GM21723 (cell line): ENCODE results near the gene NRTN.
"Not testable (repeated sequence)": the region's sequence is repeated elsewhere in the genome, so short reads cannot be mapped to it uniquely, and the experiment has no call there.

Experiments used
- ATAC-seq: cut with Tn5 transposase; IDR thresholded peaks from one replicate; pipeline ENCODE4 v1.9.1; 2021; ENCODE audit warnings: mild to moderate bottlenecking, moderate library complexity; ENCODE audit not compliant: unreplicated experiment

Gene NRTN

DNA sequence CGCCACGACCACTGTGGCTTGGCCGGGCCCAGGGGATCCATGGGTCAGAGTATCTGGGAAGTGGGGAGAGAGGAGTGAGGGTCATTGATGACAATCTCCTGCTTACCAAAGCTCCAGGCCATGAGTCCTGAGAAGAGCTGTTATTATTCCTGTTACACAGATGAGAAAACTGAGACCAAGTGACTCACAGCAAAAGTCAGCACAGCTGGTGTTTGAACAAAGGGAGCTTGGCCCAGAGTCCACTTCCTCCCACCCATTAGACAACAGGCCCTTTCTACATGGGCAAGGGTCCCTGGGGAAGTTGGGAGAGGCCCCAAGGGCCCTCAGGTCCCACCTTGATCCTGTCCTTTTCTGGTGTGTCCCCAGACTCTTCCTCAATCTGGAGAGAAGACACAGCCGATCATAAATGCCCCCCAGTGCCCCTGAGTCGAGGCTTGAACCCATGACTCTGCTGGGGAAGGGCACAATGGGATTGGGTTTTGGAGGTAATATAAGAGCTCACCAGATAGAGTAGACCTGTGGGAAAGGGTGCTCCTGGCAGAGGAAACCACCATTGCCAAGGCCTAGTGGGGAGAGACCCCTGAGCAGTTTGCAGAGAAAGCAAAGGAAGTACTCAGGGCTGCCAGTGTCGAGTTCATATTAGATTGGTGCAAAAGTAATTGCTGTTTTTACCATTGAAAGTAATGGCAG, 27.8 kb downstream of the NRTN start:
- ATAC-seq: no peak

DNA sequence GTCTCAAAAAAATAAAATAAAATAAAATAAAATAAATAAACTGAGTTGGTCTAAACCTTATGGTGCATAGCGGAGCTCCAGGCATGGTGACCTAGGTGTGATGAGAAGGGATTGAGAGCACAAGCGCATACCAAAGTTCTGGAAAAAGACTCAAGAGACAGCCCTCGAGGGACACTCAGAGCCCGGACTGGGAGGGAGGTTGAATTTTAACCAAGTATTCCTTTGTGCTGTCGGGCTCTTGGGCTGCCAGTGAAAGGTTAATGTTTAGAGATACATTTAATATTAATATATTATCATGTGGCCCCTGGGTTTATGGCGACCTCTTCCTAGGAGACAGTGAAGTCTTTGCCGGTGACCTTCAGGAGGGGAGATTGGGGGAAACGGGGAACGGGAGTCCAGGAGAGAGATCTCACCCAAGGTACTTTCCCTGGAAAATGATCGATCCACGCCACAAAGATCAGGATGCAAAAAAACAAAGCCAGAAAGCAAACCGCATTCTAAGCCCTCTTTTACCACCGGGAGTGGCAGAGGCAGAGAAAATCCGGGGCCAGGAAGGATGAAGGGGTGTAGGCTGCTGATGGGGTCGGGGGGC, 33.0 kb downstream of the NRTN start:
- ATAC-seq: no peak

GRCh38 chr19:5838353-5839064, 33.6 kb downstream of the NRTN start:
- no peak for ATAC-seq

DNA sequence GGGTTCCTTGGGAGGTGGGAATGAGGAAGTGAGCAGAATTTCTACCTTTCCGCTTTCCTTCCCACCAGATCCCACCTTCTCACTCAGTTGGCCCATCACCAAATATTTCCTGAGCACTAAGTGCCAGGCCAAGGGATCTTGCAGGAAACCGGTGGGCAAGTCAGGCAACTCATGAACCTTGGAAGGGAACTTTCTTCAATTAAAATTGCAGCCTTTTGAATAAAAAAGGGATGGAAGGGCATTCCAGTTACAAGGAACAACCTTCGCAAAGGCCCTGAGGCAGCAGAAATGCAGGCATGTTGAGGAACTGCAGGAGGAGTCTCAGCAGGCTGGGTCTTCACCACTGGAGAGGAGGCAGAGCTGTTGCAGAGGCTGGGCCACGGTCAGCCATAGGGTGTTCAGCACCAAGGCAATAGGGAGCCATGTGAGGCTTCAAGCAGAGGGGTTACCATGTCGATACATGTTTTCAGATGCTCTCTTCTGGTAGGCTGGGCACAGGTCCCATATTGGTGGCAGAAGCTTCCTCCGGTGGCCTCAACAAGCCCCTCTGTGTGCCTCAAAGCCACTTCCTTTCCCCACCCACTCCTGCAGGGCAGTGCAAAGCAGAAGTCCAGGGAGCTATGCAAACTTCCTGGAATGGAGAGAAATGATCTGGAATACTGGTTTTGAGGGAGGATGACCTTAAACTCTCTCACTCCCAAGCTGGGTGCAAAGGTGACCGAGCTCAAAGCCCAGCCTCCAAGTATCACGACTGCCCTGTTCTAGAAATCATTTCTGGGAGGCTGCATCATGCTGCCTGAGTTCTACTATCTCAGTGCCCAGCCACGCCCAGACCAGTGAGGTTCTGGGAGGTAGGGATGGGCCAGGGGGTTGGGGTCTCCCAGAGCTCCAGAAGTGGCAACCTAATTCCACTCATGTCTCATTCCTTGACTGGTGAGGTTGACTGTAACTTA, 34.5 kb downstream of the NRTN start, which contains the start of gene FUT6:
Gene FUT6, minus strand, starts transcription at position 638 of the 953 bp plus-strand sequence. CDS start 7,135 bp downstream, outside the sequence.
- no peak for ATAC-seq

GRCh38 chr19:5841735-5842111, 36.9 kb downstream of the NRTN start:
- ATAC-seq: not testable (repeated sequence)

GRCh38 chr19:5843295-5843927, 38.5 kb downstream of the NRTN start:
- no peak for ATAC-seq

GRCh38 chr19:5844456-5845433, 39.9 kb downstream of the NRTN start:
- ATAC-seq: no peak

GRCh38 chr19:5847846-5848245, 43.0 kb downstream of the NRTN start:
- not testable (repeated sequence) for ATAC-seq

GRCh38 chr19:5848621-5849020, 43.8 kb downstream of the NRTN start:
- ATAC-seq: not testable (repeated sequence)

- ATAC-seq: no peak
Observed at GRCh38 chr19:5850189-5850588, 45.3 kb downstream of the NRTN start.

DNA sequence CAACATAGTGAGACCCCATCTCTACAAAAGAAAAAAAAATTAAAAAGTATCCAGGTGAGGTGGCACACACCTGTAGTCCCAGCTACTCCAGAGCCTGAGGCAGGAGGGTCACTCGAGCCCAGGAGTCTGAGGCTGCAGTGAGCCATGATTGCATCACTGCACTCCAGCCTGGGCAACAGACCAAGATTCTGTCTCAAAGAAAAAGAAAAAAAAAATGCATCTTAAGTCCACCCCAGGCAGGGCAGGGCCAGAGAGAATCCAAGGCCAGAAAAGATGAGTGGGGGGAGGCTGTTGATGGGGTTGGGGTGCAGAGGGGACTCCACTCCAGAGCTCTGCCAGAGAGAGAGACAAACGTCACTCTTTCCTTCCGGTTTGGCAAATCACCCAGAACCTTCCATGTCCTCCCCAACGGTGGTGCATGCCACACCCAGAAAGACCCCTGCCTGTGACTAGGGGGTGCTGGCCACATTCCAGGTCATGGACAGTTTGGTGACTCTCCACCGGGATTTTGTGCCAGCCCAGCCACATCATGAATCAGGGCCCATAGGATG, 46.0 kb downstream of the NRTN start:
- no peak for ATAC-seq

DNA sequence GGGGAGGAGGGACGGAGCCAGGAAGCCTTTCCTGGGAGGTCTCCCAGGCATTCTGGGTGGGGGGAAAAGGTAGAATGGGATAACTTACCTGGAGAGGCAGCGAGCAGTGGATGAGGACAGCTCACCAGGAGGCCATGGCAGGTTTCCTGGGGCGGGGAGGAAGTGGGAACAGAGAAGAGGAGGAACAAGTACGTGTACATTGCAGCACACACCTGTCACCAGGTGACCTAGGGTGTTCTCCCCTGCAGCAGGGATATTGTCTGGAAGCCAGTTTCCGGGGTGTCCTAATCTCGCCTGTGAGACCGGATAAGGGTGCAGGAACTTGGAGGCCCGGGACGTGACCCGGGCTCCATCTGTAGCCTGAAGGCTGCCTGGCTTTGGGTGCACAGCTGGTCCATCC, 46.4 kb downstream of the NRTN start, which contains the start of gene FUT3:
Gene FUT3, minus strand, starts transcription at position 148 of the 400 bp plus-strand sequence.
- no peak for ATAC-seq

DNA sequence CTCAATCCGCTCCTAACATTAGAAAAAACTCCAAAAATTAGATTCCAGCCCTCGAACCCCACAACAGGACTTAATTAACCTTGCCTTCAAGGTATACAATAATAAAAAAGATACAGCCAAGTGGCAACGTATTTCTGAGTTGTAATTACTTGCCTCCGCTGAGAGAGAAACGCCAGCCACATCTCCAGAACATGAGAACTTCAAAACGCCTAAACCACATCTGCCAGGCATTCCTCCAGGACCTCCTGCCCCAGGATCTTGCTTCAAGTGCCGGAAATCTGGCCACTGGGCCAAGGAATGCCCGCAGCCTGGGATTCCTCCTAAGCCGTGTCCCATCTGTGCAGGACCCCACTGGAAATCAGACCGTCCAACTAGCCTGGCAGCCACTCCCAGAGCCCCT, 49.3 kb downstream of the NRTN start:
- not testable (repeated sequence) for ATAC-seq

DNA sequence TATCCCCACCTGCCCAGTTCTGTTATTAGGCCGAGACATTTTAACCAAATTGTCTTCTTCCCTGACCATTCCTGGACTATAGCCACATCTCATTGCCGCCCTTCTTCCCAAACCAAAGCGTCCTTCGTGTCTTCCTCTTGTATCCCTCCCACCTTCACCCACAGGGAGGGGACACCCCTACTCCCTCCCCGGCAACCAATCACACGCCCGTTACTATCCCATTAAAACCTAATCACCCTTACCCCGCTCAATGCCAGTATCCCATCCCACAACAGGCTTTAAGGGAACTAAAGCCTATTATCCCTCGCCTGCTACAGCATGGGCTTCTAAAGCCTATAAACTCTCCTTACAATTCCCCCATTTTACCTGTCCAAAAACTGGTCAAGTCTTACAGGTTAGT, 50.3 kb downstream of the NRTN start:
- ATAC-seq: not testable (repeated sequence)

DNA sequence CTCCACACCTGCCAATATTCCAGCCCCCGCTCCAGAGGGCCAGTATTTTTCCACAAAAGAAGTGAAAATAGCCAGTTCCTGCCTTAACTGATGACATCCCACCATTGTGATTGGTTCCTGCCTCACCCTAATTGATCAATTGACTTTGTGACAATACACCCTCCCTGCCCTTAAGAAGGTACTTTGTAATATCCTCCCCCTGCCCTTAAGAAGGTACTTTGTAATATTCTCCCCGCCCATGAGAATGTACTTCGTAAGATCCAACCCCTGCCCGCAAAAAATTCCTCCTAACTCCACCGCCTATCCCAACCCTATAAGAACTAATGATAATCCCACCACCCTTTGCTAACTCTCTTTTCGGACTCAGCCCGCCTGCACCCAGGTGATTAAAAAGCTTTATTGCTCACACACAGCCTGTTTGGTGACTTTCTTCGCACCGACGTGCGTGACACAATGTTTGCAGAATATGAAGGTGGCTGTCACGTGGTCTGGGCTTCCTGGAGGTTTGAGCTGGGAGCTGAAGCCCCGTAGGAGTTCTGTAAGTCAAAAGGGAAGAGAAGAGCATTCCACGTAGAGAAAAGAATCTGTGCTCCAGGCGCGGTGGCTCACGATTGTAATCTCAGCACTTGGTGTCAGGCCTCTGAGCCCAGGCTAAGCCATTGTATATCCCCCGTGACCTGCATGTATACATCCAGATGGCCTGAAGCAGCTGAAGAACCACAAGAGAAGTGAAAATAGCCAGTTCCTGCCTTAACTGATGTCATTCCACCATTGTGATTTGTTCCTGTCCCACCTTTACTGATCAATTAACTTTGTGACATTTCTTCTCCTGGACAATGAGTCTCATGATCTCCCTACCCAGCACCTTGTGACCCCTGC, 52.6 kb downstream of the NRTN start:
- no peak for ATAC-seq

GRCh38 chr19:5863030-5863665, 58.3 kb downstream of the NRTN start:
- ATAC-seq: no peak

DNA sequence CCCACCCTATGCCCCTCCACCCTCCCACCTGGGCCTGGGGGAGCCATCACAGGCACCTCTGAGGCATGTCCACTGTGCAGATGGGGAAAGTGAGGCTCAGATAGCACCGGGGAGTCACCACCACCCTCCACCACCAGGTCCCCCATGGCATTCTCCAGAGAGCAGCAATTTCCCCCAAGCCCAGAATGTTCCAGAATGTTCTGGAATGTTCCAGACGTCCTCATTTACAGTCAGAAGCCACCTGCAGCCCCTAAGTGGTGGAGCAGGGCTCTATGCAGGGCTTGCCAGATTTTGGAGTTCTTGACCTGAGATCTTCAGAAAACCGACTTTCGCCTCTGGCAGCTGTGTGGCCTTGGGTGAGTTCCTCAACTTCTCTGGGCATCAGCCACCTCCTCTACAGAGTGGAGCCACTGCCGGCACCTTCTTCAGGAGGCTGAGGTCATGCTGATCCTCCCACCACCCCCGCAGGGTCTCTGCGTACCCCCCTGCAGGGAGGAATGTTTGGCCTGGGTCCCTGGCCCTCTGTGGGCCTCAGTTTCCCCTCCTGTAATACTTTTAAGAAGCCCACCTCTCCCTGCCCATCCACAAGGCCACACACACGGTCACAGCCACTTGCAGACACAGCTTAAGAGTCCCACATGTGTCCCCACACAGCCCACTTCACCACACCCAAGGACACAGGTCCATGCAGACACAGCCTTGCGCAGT, 59.3 kb downstream of the NRTN start:
- no peak for ATAC-seq
